GM18507 (cell line): Measurements from ENCODE around the gene MICA.
A peak's percentile ranks its signal among the peaks of the same experiment; 100 is the strongest.
"Not testable (repeated sequence)": the region's sequence is repeated elsewhere in the genome, so short reads cannot be mapped to it uniquely, and the experiment has no call there.

ENCODE experiments used
- DNase-seq: peaks from one replicate; pipeline ENCODE4 v3.0.0; 2011; ENCODE audit warnings: low read depth; ENCODE audit not compliant: insufficient read length; ENCODE audit errors: extremely low spot score
- FAIRE-seq: peaks from 2 replicates; lab custom pipeline; 2011; peaks lifted over from hg19 to GRCh38; lab: Jason Lieb, UNC

MICA gene

DNA sequence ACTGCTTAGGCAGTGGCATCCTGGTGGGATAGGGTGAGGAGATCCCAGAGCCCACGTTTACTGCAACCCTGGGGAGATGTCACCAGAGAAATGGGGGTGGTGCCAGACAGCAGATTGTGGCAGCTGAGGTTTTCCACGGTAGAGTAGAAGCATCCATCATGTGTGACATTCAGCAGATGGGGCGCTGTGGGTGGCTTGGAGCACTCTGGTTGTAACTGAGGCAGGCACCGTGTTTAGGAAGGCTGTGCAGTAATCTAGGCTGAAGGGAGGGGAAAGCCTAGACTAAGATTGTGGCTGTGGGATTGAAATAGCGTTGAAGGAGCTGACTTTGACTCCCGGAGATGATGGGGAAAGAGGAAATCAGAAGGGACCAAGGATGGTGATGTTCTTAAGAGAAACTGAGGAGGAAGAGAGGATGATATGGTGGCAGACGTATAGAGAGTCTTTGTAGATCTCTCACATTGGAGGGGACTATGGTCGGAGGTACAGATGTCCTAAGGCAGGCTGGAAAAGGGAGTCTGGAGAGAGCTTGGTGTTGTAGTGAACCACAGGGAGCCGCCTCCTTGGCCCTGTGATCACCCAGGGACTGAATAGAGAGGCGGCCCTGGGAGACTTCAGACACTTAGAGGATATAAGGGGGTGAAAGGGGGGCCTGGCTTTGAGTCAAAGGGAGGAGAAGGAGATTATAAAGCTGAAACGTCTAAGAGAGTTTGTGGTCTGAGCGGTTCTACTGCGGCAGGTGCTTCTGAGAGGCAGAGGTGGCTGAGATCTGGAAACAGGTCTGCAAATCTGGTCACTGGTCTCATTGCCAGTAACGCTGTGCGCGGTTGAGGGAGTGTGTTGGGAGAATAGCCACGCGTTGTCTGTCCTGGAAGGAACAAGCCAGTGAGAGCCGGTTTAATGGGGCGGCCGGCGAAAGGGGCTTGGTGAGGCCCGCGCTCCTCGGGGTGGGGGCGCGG is 792 bp upstream of the MICA start:
- DNase-seq = no peak

GRCh38 chr6:31404061-31404364 is 618 bp downstream of the MICA start:
- DNase-seq, FAIRE-seq: not testable (repeated sequence)

More for the DNA sequence above, 792 bp upstream of the MICA start:
- peak; percentile 69 for FAIRE-seq

GRCh38 chr6:31405996-31406395 is 2.6 kb downstream of the MICA start:
- DNase-seq (no peak), FAIRE-seq (no peak)

- DNase-seq (no peak), FAIRE-seq (no peak)
These were observed 4.3 kb downstream of the MICA start for GRCh38 chr6:31407699-31408098.

GRCh38 chr6:31412506-31412905 is 9.1 kb downstream of the MICA start:
- no peak for FAIRE-seq

DNA sequence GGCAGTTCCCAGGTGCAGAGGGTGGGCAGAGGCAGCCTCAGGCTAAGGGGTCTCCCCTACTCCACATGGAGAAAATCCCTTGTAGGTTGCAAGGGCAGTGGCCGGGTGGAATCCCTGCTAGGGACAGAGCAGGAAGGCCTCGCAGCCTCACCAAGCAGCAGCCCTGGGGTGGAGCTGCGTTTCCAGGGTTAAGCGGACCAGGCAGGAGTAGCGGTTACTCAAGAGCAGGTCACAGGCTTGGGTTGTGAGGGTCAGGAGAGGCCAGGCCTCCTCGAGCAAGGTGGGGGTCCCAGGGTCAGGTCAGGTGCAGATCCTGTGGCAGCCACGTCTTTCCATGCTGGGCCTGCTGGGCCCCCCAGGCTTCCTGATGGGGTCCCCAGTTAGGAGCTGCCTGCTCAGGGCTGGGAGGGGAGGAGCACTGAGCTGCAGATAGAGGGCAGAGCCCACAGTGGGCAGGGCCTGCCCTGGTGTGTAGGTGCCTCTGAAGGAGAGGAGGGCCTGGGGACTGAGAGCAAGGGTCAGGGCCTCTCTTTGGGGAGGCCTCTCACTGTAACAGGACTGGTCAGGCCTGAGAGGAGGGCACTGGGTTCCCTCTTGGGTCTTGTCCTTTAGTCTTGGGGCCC is 10.9 kb downstream of the MICA start:
- DNase-seq, FAIRE-seq: not testable (repeated sequence)

More at GRCh38 chr6:31412506-31412905, 9.1 kb downstream of the MICA start:
- DNase-seq = no peak

DNA sequence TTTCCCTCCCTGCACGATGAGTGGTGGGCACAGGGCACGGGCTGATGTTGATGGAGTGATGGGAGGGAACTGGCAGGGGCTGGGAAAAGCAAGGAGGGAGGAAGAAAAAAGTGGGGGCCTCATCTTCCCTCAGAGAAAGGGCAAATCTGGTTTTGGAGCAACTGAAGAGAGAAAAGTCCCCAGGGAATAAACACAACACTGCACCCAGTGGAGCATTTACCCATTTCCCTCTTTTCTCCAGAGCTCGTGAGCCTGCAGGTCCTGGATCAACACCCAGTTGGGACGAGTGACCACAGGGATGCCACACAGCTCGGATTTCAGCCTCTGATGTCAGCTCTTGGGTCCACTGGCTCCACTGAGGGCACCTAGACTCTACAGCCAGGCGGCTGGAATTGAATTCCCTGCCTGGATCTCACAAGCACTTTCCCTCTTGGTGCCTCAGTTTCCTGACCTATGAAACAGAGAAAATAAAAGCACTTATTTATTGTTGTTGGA is 11.4 kb downstream of the MICA start:
- FAIRE-seq (no peak), DNase-seq (no peak)

- DNase-seq = no peak
- no peak for FAIRE-seq
These were observed 13.1 kb downstream of the MICA start for GRCh38 chr6:31416394-31417014.

- FAIRE-seq = no peak
- DNase-seq = no peak
These were observed 14.9 kb downstream of the MICA start for GRCh38 chr6:31418251-31418650.

GRCh38 chr6:31419842-31420241 is 16.4 kb downstream of the MICA start:
- FAIRE-seq (no peak), DNase-seq (no peak)

- DNase-seq = no peak
- FAIRE-seq = no peak
These were observed 17.2 kb downstream of the MICA start for GRCh38 chr6:31420546-31420945.

DNA sequence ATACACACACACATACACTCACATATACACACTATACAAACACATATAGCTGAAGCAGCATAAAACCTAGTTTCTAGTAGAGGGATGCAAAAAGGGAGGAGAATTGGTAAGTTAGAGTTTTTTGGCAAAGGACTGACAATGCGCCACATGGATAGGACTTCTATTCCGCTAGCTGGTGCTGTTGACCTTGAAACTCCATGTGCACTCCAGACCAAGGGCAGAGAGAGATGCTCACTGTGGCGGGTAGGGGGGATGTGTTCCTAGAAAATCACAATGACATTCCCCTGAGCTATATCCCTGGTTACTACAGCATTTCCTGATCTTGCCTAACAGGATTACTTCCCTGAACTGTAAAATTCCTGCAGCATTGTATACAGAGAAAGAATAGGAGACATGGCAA is 19.2 kb downstream of the MICA start:
- no peak for DNase-seq
- FAIRE-seq = no peak

- FAIRE-seq = no peak
- no peak for DNase-seq
These were observed 20.2 kb downstream of the MICA start for GRCh38 chr6:31423550-31423949.

DNA sequence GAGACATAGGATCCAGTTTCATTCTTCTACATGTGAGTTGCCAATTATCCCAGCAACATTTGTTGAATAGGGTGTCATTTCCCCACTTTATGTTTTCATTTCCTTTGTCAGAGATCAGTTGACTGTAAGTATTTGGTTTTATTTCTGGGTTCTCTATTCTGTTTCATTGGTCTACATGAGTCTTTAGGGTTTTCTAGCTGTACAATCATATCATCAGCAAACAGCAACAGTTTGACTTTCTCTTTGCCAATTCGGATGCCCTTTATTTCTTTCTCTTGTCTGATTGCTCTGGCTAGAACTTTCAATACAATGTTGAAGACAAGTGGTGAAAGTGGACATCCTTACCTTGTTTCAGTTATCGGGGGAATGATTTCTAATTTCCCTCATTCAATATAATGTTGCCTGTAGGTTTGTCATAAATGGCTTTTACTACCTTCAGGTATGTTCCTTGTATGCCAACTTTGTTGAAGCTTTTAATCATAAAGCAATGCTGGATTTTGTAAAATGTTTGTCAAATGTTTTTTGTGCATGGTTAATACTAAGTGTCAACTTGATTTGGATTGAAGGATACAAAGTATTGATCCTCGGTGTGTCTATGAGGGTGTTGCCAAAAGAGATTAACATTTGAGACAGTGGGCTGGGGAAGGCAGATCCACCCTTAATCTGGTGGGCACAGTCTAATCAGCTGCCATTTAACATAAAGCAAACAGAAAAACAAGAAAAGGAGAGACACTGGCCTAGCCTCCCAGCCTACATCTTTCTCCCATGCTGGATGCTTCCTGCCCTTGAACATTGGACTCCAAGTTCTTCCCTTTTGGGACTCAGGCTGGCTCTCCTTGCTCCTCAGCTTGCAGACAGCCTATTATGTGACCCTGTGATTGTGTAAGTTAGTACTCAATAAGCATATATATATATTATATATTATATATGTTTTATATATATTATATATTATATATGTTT is 23.3 kb downstream of the MICA start:
- FAIRE-seq (no peak), DNase-seq (no peak)

GRCh38 chr6:31430449-31430848 is 27.1 kb downstream of the MICA start:
- no peak for FAIRE-seq
- DNase-seq = no peak

DNA sequence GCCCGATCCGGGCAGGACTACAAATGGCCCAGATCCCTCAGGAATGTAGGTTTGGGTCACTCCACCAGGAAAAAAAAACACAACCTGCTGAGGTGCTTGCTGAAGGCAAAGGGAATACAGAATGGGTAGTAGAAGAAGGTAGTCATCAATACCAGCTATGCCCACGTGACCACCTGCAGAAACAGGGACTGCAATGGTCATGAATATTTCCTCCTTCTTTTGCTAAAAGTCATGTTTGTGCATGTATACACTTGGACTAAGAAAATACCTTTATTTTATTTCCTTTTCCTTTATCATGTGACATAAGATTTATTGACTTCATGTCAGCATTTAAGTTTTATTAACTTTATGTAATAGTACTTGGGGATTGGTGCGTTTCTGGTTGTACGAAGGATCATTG is 31.7 kb downstream of the MICA start:
- not testable (repeated sequence) for FAIRE-seq

DNA sequence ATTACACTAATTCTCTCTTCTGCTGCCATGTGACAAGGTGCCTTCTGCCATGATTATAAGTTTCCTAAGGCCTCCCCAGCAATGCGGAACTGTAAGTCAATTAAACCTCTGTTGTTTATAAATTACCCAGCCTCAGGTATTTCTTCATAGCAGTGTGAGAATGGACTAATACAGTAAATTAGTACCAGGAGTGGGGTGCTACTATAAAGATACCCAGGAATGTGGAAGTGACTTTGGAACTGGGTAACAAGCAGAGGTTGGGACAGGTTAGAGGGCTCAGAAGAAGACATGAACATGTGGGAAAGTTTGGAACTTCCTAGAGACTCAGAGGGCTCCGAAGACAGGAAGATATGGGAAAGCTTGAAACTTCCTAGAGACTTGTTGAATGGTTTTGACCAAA is 34.8 kb downstream of the MICA start:
- no peak for FAIRE-seq
- DNase-seq = no peak

More for the DNA sequence above, 31.7 kb downstream of the MICA start:
- not testable (repeated sequence) for DNase-seq

DNA sequence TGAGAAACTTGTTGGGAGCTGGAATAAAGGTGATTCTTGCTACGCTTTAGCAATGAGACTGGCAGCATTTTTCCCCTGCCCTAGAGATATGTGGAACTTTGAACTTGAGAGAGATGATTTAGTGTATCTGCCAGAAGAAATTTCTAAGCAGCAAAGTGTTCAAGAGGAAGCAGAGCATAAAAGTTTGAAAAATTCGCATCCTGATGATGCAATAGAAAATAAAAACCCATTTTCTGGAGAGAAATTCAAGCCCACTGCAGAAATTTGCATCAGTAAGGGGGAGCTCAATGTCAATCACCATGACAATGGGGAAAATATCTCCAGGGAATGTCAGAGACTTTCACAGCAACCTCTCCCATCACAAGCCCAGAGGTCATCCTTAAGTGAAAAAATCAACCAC is 35.3 kb downstream of the MICA start:
- DNase-seq = no peak
- FAIRE-seq = no peak
